K562 (cell line): ENCODE data around the gene TENM4. TPM values are rescaled to one million over a fixed set of nuclear protein-coding genes. Genes with fewer than 3 reads are reported as not detected.

Experiments
- ATAC-seq: fragments of 200-7000 bp; cut with Tn5 transposase; 3 replicates; pipeline ENCODE4 v1.9.1; 2020; ENCODE audit warnings: moderate library complexity
- BruUV-seq: library from RNA; stranded (reverse); fragments of 400-500 nt; replicated peaks from 2 replicates; lab custom pipeline; 2021; lab: Mats Ljungman, UMichigan
- CTCF ChIA-PET: fragments of 300-600 bp; formaldehyde crosslinking; extraction: SDS; loops from one replicate; lab custom pipeline; 2021; ENCODE audit warnings: low intra/inter-chr PET ratio; lab: Yijun Ruan, JAX
- POLR2A ChIA-PET: fragments of 300-600, 350-650 bp; sonication (Branson Sonifier 250); formaldehyde crosslinking; extraction: SDS; loops from one replicate; lab custom pipeline; 2021; ENCODE audit warnings: antibody characterized with exemption, inconsistent platforms; lab: Yijun Ruan, JAX
- DNase-seq, 4 experiments: peaks; one replicate each; pipeline versions ENCODE4 v3.0.0 to v3.0.0-alpha.2; 2011 to 2018; ENCODE audit warnings: low spot score in 3 of 4, mixed read lengths in 3 of 4; ENCODE audit errors: extremely low read depth in 1 of 4
- FAIRE-seq: peaks from 2 replicates; lab custom pipeline; 2011; peaks lifted over from hg19 to GRCh38; lab: Jason Lieb, UNC
- H2AFZ ChIP-seq: 2 replicates; pipeline ENCODE4 v1.6.0; 2011; ENCODE audit warnings: low read depth, low read length, control low read depth, inconsistent platforms
- H3K27ac ChIP-seq: fragments of 200-600 bp; 3 replicates; pipeline ENCODE4 v1.8.0; 2011; ENCODE audit warnings: low read depth, mild to moderate bottlenecking, control low read depth, inconsistent platforms, low read length, moderate library complexity, mixed read lengths; ENCODE audit errors: extremely low read depth
- H3K27me3 ChIP-seq, 2 experiments: fragments of 300-600 bp in 1 of 2; 2 replicates in 1 of 2; 3 replicates in 1 of 2; pipeline versions ENCODE4 v1.6.0 to v1.8.0; 2011; ENCODE audit warnings: inconsistent platforms in 2 of 2, low read length in 2 of 2, mild to moderate bottlenecking in 1 of 2, mixed read lengths in 1 of 2, moderate library complexity in 1 of 2; ENCODE audit not compliant: control insufficient read depth in 2 of 2, insufficient read depth in 2 of 2
- H3K36me3 ChIP-seq: fragments of 300-600 bp; 3 replicates; pipeline ENCODE4 v1.8.0; 2011; ENCODE audit warnings: mild to moderate bottlenecking, low read length, inconsistent platforms; ENCODE audit not compliant: control insufficient read depth, insufficient read depth
- H3K4me1 ChIP-seq, 2 experiments: fragments of 200-600 bp in 1 of 2; replicated peaks in 1 of 2; 2 replicates in 1 of 2; 3 replicates in 1 of 2; pipeline versions ENCODE4 v1.5.1 to v1.8.0; 2011; ENCODE audit warnings: inconsistent platforms in 2 of 2, low read length in 2 of 2, mild to moderate bottlenecking in 1 of 2, mixed read lengths in 1 of 2, moderate library complexity in 1 of 2; ENCODE audit not compliant: control insufficient read depth in 2 of 2, insufficient read depth in 2 of 2
- H3K4me2 ChIP-seq: 2 replicates; pipeline ENCODE4 v1.6.1; 2011; ENCODE audit warnings: low read length, control low read depth, inconsistent platforms, mixed read lengths; ENCODE audit not compliant: insufficient read depth
- H3K4me3 ChIP-seq: fragments of 200-600 bp; sonication (generic), shearing (Covaris generic); 2 replicates; pipeline ENCODE4 v1.5.1; 2016; ENCODE audit warnings: control low read depth, inconsistent platforms
- H3K79me2 ChIP-seq: fragments of 200-600 bp; 3 replicates; pipeline ENCODE4 v1.8.0; 2011; ENCODE audit warnings: low read length, inconsistent platforms; ENCODE audit not compliant: control insufficient read depth, insufficient read depth
- H3K9ac ChIP-seq, 2 experiments: 2 replicates each; pipeline versions ENCODE4 v1.6.0 to v1.6.1; 2011; ENCODE audit warnings: low read depth in 2 of 2, low read length in 2 of 2, control low read depth in 1 of 2, inconsistent platforms in 1 of 2, mild to moderate bottlenecking in 1 of 2, mixed read lengths in 1 of 2; ENCODE audit not compliant: insufficient read depth in 1 of 2
- H3K9me1 ChIP-seq: one replicate; pipeline ENCODE4 v1.6.0; 2011; ENCODE audit warnings: inconsistent platforms, mild to moderate bottlenecking, low read length, moderate library complexity; ENCODE audit not compliant: control insufficient read depth, insufficient read depth
- H3K9me3 ChIP-seq: replicated peaks from 2 replicates; pipeline ENCODE4 v1.5.1; 2011; ENCODE audit warnings: low read depth, low read length, inconsistent platforms; ENCODE audit not compliant: control insufficient read depth, insufficient read depth
- H4K20me1 ChIP-seq: replicated peaks from 2 replicates; pipeline ENCODE4 v1.6.1; 2011; ENCODE audit warnings: low read length, inconsistent platforms, mixed read lengths; ENCODE audit not compliant: control insufficient read depth, insufficient read depth
- BCOR ChIP-seq: fragments of 450-650 bp; IDR thresholded peaks from 2 replicates; pipeline ENCODE4 v1.6.1; 2016
- GTF2F1 ChIP-seq: IDR thresholded peaks from 2 replicates; pipeline ENCODE4 v1.6.1; 2011; ENCODE audit warnings: low read depth, low read length, improper control_type of control experiment
- LARP7 ChIP-seq: fragments of 450-650 bp; IDR thresholded peaks from 2 replicates; pipeline ENCODE4 v1.6.1; 2016
- SMARCA4 ChIP-seq: fragments of 450-650 bp; IDR thresholded peaks from 2 replicates; pipeline ENCODE4 v1.6.1; 2016
- SMARCA5 ChIP-seq: fragments of 450-650 bp; IDR thresholded peaks from 2 replicates; pipeline ENCODE4 v1.6.1; 2016
- SNIP1 ChIP-seq: fragments of 450-650 bp; IDR thresholded peaks from 2 replicates; pipeline ENCODE4 v1.7.1; 2017; ENCODE audit warnings: low read depth, mild to moderate bottlenecking
- TAL1 ChIP-seq: fragments of 450-650 bp; IDR thresholded peaks from 2 replicates; pipeline ENCODE4 v1.6.1; 2016; ENCODE audit warnings: mild to moderate bottlenecking
- U2AF2 ChIP-seq: fragments of 200-400 bp; formaldehyde crosslinking; optimal IDR thresholded peaks from 2 replicates; pipeline ENCODE3; 2017; ENCODE audit warnings: low read depth, mild to moderate bottlenecking, low read length
- ZBTB17 ChIP-seq: fragments of 450-650 bp; formaldehyde crosslinking; IDR thresholded peaks from 2 replicates; pipeline ENCODE4 v1.4.0; 2020; ENCODE audit warnings: mild to moderate bottlenecking
- WGBS: fragments of 100-300 bp; shearing (Covaris generic); methylation state at CpG from one replicate; pipeline ENCODE4 v1.1.6; 2016; ENCODE audit warnings: low coverage, mixed read lengths; ENCODE audit not compliant: insufficient coverage; ENCODE audit errors: missing lambda C conversion rate; 5-methylcytosine and 5-hydroxymethylcytosine counted together
- in situ Hi-C: fragments of 300-500 bp; cut with MboI; formaldehyde crosslinking; loops from 4 replicates; pipeline ENCODE4 v1.15.0; 2018; ENCODE audit warnings: inconsistent platforms, mixed read lengths
- intact Hi-C: fragments of 100-400 bp; cut with micrococcal nuclease; formaldehyde crosslinking; loops from 2 replicates; pipeline ENCODE4 v1.14.2; 2022
- polyA plus RNA-seq, 8 experiments: library from polyadenylated mRNA; depleted of rRNA in 4 of 8; stranded (reverse) in 5 of 8; unstranded in 3 of 8; fragments of >200 nt; fragmentation: Nextera tagmentation in 2 of 8; fragmentation: Illumina TruSeq in 1 of 8; extraction: Ambion mirVana in 2 of 8; extraction: Trizol in 1 of 8; gene quantifications; 2 replicates each; pipeline versions ENCODE4 v1.2.1 to v1.2.3, GENCODE V29; 2011 to 2014; ENCODE audit warnings: inconsistent platforms in 1 of 8, missing spikeins in 1 of 8
- total RNA-seq, 7 experiments: library from RNA; depleted of rRNA in 6 of 7; stranded (reverse); fragments of >200 nt in 6 of 7; fragmentation: Illumina TruSeq in 2 of 7; extraction: Trizol in 2 of 7; gene quantifications; 2 replicates each; pipeline versions ENCODE4 v1.2.1 to v1.2.3, GENCODE V29; 2011 to 2021; ENCODE audit warnings: low replicate concordance in 1 of 7
- TF ChIP-seq, protein P1 (sequence below): fragments of 450-650 bp; formaldehyde crosslinking; IDR thresholded peaks from 2 replicates; pipeline ENCODE4 v1.4.0; 2020; ENCODE audit warnings: mild to moderate bottlenecking

Gene TENM4
- total and polyA plus RNA-seq, 9 of the 15 experiments (the other 6 are each of a cell fraction or from before 2014, with no cell fraction given) = 0.16 TPM; not detected in 8

DNA sequence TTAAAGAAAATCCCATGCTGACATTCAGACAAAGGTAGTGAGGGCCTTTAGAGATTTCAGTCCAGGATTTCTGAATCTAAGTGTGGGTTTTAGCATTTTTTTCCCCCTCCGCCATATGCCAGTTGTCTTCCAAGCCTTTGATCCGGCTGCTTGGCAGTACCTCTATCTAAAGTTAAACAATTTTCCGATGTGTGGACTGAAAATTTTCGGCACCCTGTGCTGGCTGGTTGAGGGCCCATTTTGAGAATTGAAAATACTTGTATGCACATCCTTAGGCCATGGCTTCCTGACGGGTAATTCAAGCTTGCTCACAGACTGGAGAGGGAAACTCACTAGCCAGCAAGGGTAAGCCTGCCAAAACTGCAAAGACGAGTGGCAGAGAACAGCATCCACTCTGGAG is 734.3 kb downstream of the TENM4 start:
- Histone ChIP-seq H3K36me3 (no peaks in the 10 kb centered on the region), H3K4me2 (no peak overlapping the region), H3K9me1 (no peaks in the 10 kb centered on the region), H2AFZ (no peak overlapping the region), H3K9ac (no peak overlapping the region), H3K27ac (no peak overlapping the region), H3K79me2 (no peaks in the 10 kb centered on the region), H4K20me1 (peaks cover 4% of the 10 kb centered on the region; the same call in 1 of the 2 replicates), H3K4me1 (no peaks in the 10 kb centered on the region), H3K9me3 (no peaks in the 10 kb centered on the region), H3K4me3 (no peak overlapping the region), H3K27me3 (peaks cover 6 to 38% of the 10 kb centered on the region in 2 experiments; a peak in 4 of 5 replicates)
- BruUV-seq = no TSS peak
- POLR2A ChIA-PET = interaction anchor here (1.1 to 1.3 kb wide), 2 partner anchors 12 to 18 kb away, joined by 3 read pairs; no protein-coding TSS in a partner anchor
- no peak for FAIRE-seq
- DNase-seq = no peak
- no peak for TF ChIP-seq SMARCA5
- no peak for TF ChIP-seq BCOR
- no peak for TF ChIP-seq U2AF2
- TF ChIP-seq GTF2F1 = no peak
- no peak for TF ChIP-seq LARP7
- TF ChIP-seq, protein P1, sequence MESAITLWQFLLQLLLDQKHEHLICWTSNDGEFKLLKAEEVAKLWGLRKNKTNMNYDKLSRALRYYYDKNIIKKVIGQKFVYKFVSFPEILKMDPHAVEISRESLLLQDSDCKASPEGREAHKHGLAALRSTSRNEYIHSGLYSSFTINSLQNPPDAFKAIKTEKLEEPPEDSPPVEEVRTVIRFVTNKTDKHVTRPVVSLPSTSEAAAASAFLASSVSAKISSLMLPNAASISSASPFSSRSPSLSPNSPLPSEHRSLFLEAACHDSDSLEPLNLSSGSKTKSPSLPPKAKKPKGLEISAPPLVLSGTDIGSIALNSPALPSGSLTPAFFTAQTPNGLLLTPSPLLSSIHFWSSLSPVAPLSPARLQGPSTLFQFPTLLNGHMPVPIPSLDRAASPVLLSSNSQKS (CRISPR knock-in tag) = no peak
- no peak for TF ChIP-seq SMARCA4
- no peak for TF ChIP-seq TAL1
- no peak for TF ChIP-seq SNIP1
- no peak for TF ChIP-seq ZBTB17
- under 1% methylated on average over 6 of the region's 6 CpGs for WGBS
- CTCF ChIA-PET = no interaction called here
- intact Hi-C loops (no loop called here), in situ Hi-C loops (no loop called here)
- no peak for ATAC-seq
